Activated T-cell treated with anti-CD3 and anti-CD28 coated beads, Interleukin-2, amount 50 U/mL, for 72 hours (primary cell): ENCODE measurements around the gene TENT4B. TPM values are rescaled to one million over a fixed set of nuclear protein-coding genes. Genes with fewer than 3 reads are reported as not detected.
A peak's percentile ranks its signal among the peaks of the same experiment; 100 is the strongest.

Source experiments
- ATAC-seq, 2 donors: fragments of 150-1000 bp; cut with Tn5 transposase; replicated peaks in 1 of 2; 2 replicates each; pipeline ENCODE4 v1.10.0; 2021; ENCODE audit warnings: moderate library complexity in 2 of 2, mild to moderate bottlenecking in 1 of 2
- DNase-seq, 2 donors: peaks; one replicate each; pipeline ENCODE4 v3.0.0; 2021 to 2022; ENCODE audit warnings: mixed read lengths in 1 of 2
- H3K27ac Mint-ChIP-seq: one replicate; pipeline ENCODE4 v1.8.0; 2022; ENCODE audit warnings: mild to moderate bottlenecking, moderate library complexity, mixed read lengths
- H3K27me3 Mint-ChIP-seq: one replicate; pipeline ENCODE4 v1.8.0; 2022; ENCODE audit warnings: low read depth, mixed read lengths
- H3K36me3 Mint-ChIP-seq, 2 donors: one replicate each; pipeline ENCODE4 v1.8.0; 2022; ENCODE audit warnings: mixed read lengths in 2 of 2, mild to moderate bottlenecking in 1 of 2; ENCODE audit not compliant: insufficient read depth in 2 of 2
- H3K4me1 Mint-ChIP-seq: one replicate; pipeline ENCODE4 v1.8.0; 2022; ENCODE audit warnings: low read depth, mixed read lengths
- H3K4me3 Mint-ChIP-seq, 2 donors: one replicate each; pipeline ENCODE4 v1.8.0; 2022; ENCODE audit warnings: mild to moderate bottlenecking in 2 of 2, mixed read lengths in 2 of 2, moderate library complexity in 2 of 2
- H3K9me3 Mint-ChIP-seq, 2 donors: one replicate each; pipeline ENCODE4 v1.8.0; 2022; ENCODE audit warnings: mixed read lengths in 2 of 2
- total RNA-seq, 2 donors: library from RNA; stranded (reverse); gene quantifications; one replicate each; pipeline ENCODE4 v1.2.3, GENCODE V29; 2022

The TENT4B gene
- total RNA-seq, 2 donors from 2014 or later: 27.5 to 29.0 TPM

- no peak for ATAC-seq
- Mint-ChIP-seq H3K9me3 (peaks cover 0 to 2% of the 10 kb centered on the region in 2 donors), H3K4me3 (peak overlapping the region; percentile 45 to 68), H3K36me3 (peaks cover 9 to 17% of the 10 kb centered on the region in 2 donors), H3K4me1 (peaks cover 95% of the 10 kb centered on the region), H3K27me3 (no peaks in the 10 kb centered on the region), H3K27ac (peak overlapping the region; percentile 96)
- no peak for DNase-seq
These were observed 125.1 kb downstream of the TENT4B start for GRCh38 chr16:50278251-50278650.

- Mint-ChIP-seq H3K9me3 (peaks cover 0 to 2% of the 10 kb centered on the region in 2 donors), H3K27me3 (no peaks in the 10 kb centered on the region), H3K27ac (peak overlapping the region; percentile 7), H3K4me3 (no peak overlapping the region), H3K4me1 (peaks cover 90% of the 10 kb centered on the region), H3K36me3 (peaks cover 9 to 16% of the 10 kb centered on the region in 2 donors)
- ATAC-seq (no peak), DNase-seq (no peak)
These were observed 126.4 kb downstream of the TENT4B start for GRCh38 chr16:50279504-50279865.

- Mint-ChIP-seq H3K27ac (no peak overlapping the region), H3K4me3 (peak overlapping the region; percentile 72 to 80), H3K27me3 (no peaks in the 10 kb centered on the region), H3K36me3 (peaks cover 9 to 19% of the 10 kb centered on the region in 2 donors), H3K4me1 (peaks cover 81% of the 10 kb centered on the region), H3K9me3 (peaks cover 0 to 2% of the 10 kb centered on the region in 2 donors)
- ATAC-seq (no peak), DNase-seq (no peak)
These were observed 127.8 kb downstream of the TENT4B start for GRCh38 chr16:50280932-50281331.

Other genes starting within 250 kb of the TENT4B start
- 10 to 100 TPM; 28.6 to 30.8 TPM for gene CNEP1R1, start 128.1 kb upstream of the TENT4B start, total RNA-seq
- 10 to 100 TPM; 19.5 to 19.6 TPM for gene HEATR3, start 87.3 kb upstream of the TENT4B start, total RNA-seq
- gene ADCY7, start 113.2 kb downstream of the TENT4B start, total RNA-seq: 10 to 100 TPM; 67.5 to 97.1 TPM
- gene BRD7, start 215.7 kb downstream of the TENT4B start, total RNA-seq: 10 to 100 TPM; 74.8 to 84.2 TPM